Measurements from ENCODE around the gene CFAP65. TPM values are rescaled to one million over a fixed set of nuclear protein-coding genes. Genes with fewer than 3 reads are reported as not detected.

Gene CFAP65
- total and polyA plus RNA-seq, 2 of the 13 experiments (the other 11 are each of a cell fraction or from before 2014, with no cell fraction given) = 0.05 TPM; not detected in 1

- Histone ChIP-seq H3K79me2 (ENCODE audit: insufficient read depth, low read length) (no peaks in the 10 kb centered on the region), H3K27me3 (ENCODE audit: control insufficient read depth in 1 of 2, insufficient read depth in 2 of 2, low read length in 2 of 2) (peaks cover 5 to 46% of the 10 kb centered on the region in 2 experiments; a peak in 4 of 5 replicates), H3K9me3 (ENCODE audit: low read length) (no peaks in the 10 kb centered on the region), H3K4me1 (ENCODE audit: insufficient read depth, low read length) (peaks cover 25% of the 10 kb centered on the region), H3K4me2 (ENCODE audit: low read depth, low read length) (no peak overlapping the region), H3K9ac (ENCODE audit: insufficient read depth, low read depth, low read length) (no peak overlapping the region), H3K36me3 (replicated peaks in 1 of 2; ENCODE audit: control insufficient read depth in 1 of 2, insufficient read depth in 2 of 2, low read length in 2 of 2) (no peaks in the 10 kb centered on the region), H4K20me1 (ENCODE audit: insufficient read depth, low read length) (peaks cover 9% of the 10 kb centered on the region; the same call in 1 of the 2 replicates), H3K4me3 (replicated peaks in 1 of 3; ENCODE audit: insufficient read depth in 1 of 3, low read depth in 2 of 3, low read length in 3 of 3) (no peak overlapping the region), H3K27ac (ENCODE audit: extremely low read length, insufficient read depth, low read length) (no peak overlapping the region), H2AFZ (ENCODE audit: low read length) (no peak overlapping the region)
- no peak; the same call in 2 of the 3 replicates for ATAC-seq
- BruUV-seq (replicated peaks) = no TSS peak
- TF ChIP-seq MAFG (CRISPR knock-in tag; IDR thresholded peaks at IDR 0.05) (no peak), ZKSCAN5 (CRISPR knock-in tag; IDR thresholded peaks at IDR 0.05) (no peak), ZNF331 (CRISPR knock-in tag; IDR thresholded peaks at IDR 0.05) (no peak)
- intact Hi-C loops (cut with micrococcal nuclease; ENCODE audit: unreplicated experiment) = no loop called here
- FAIRE-seq = no peak
- POLR2A ChIA-PET = no interaction called here
- in situ Hi-C loops (cut with HindIII; ENCODE audit: extremely low pct_ligation_motif_present, low pct_unique_long_range_greater_than_20kb) = no loop called here
- CTCF ChIA-PET (ENCODE audit: low intra/inter-chr PET ratio, low total read pairs) = no interaction called here
- no CpG with 5 or more reads among the region's 1 CpG for WGBS (ENCODE audit: low lambda C conversion rate)
- no peak for DNase-seq (ENCODE audit: low spot score)
These were observed 2.7 kb downstream of the CFAP65 start for GRCh38 chr2:219038600-219038999.

GRCh38 chr2:219037783-219038499 is 3.4 kb downstream of the CFAP65 start:
- no peak overlapping the region for H3K27ac ChIP-seq (ENCODE audit: extremely low read length, insufficient read depth, low read length)
- peaks cover 21% of the 10 kb centered on the region for H3K4me1 ChIP-seq (ENCODE audit: insufficient read depth, low read length)
- DNase-seq (ENCODE audit: low spot score) (peak; percentile 35), ATAC-seq (peak; percentile 76), FAIRE-seq (no peak)
- H3K9ac ChIP-seq (ENCODE audit: insufficient read depth, low read depth, low read length) = no peak overlapping the region
- H3K79me2 ChIP-seq (ENCODE audit: insufficient read depth, low read length) = no peaks in the 10 kb centered on the region
- no peaks in the 10 kb centered on the region for H3K9me3 ChIP-seq (ENCODE audit: low read length)
- in situ Hi-C loops (cut with HindIII; ENCODE audit: extremely low pct_ligation_motif_present, low pct_unique_long_range_greater_than_20kb) (no loop called here), intact Hi-C loops (cut with micrococcal nuclease; ENCODE audit: unreplicated experiment) (no loop called here)
- ChIA-PET POLR2A (no interaction called here), CTCF (ENCODE audit: low intra/inter-chr PET ratio, low total read pairs) (no interaction called here)
- no peak overlapping the region for H3K4me3 ChIP-seq (replicated peaks in 1 of 3; ENCODE audit: insufficient read depth in 1 of 3, low read depth in 2 of 3, low read length in 3 of 3)
- H3K27me3 ChIP-seq (ENCODE audit: control insufficient read depth in 1 of 2, insufficient read depth in 2 of 2, low read length in 2 of 2) = peaks cover 1 to 47% of the 10 kb centered on the region in 2 experiments; a peak in 4 of 5 replicates
- H2AFZ ChIP-seq (ENCODE audit: low read length) = no peak overlapping the region
- H4K20me1 ChIP-seq (ENCODE audit: insufficient read depth, low read length) = peaks cover 9% of the 10 kb centered on the region; the same call in 1 of the 2 replicates
- 4% methylated on average over 7 of the region's 8 CpGs for WGBS (ENCODE audit: low lambda C conversion rate)
- no peaks in the 10 kb centered on the region for H3K36me3 ChIP-seq (replicated peaks in 1 of 2; ENCODE audit: control insufficient read depth in 1 of 2, insufficient read depth in 2 of 2, low read length in 2 of 2)
- BruUV-seq (replicated peaks) = no TSS peak
- H3K4me2 ChIP-seq (ENCODE audit: low read depth, low read length) = no peak overlapping the region
- TF ChIP-seq MED1 (CRISPR knock-in tag; IDR thresholded peaks at IDR 0.05) = no peak
- peak; percentile 44; the same call in 1 of the 2 replicates for TF ChIP-seq TCF7 (IDR thresholded peaks at IDR 0.05; ENCODE audit: low read depth)
- no peak for TF ChIP-seq ZNF225 (CRISPR knock-in tag; IDR thresholded peaks at IDR 0.05)
- TF ChIP-seq SOX5 (CRISPR knock-in tag; IDR thresholded peaks at IDR 0.05; ENCODE audit: borderline replicate concordance) = peak; percentile 33
- peak; percentile 40; the same call in 1 of the 2 replicates for TF ChIP-seq GATAD2A (CRISPR knock-in tag; IDR thresholded peaks at IDR 0.05)
- 0 out of 2 replicates have a peak, but pooled peaks have one; percentile 36 for TF ChIP-seq NR2F2 (IDR thresholded peaks at IDR 0.05; ENCODE audit: borderline replicate concordance, low read depth)
- no peak for TF ChIP-seq SIN3A (IDR thresholded peaks at IDR 0.05; ENCODE audit: borderline replicate concordance, low read depth, low read length)
- TF ChIP-seq ZNF850 (CRISPR knock-in tag; conservative IDR thresholded peaks at IDR 0.05) = no peak
- TF ChIP-seq U2AF1 (optimal IDR thresholded peaks at IDR 0.05; ENCODE audit: low read depth, low read length) = no peak
- no peak for TF ChIP-seq ZNF720 (CRISPR knock-in tag; IDR thresholded peaks at IDR 0.05)
- TF ChIP-seq ZNF691 (CRISPR knock-in tag; IDR thresholded peaks at IDR 0.05; ENCODE audit: borderline replicate concordance, low read depth) = no peak
- no peak for TF ChIP-seq MLX (CRISPR knock-in tag; IDR thresholded peaks at IDR 0.05)
- no peak for TF ChIP-seq ZNF709 (CRISPR knock-in tag; IDR thresholded peaks at IDR 0.05)
- TF ChIP-seq RFXANK (CRISPR knock-in tag; IDR thresholded peaks at IDR 0.05) = no peak
- TF ChIP-seq CTCF (CRISPR knock-in tag; IDR thresholded peaks at IDR 0.05) = no peak

Measured in HepG2 (cell line).